GM19035 (cell line): ENCODE results near the gene RAD54L2.
"Not testable (repeated sequence)": the region's sequence is repeated elsewhere in the genome, so short reads cannot be mapped to it uniquely, and the experiment has no call there.

Experiments used
- ATAC-seq: cut with Tn5 transposase; IDR thresholded peaks from one replicate; pipeline ENCODE4 v1.9.1; 2021; ENCODE audit not compliant: unreplicated experiment

Gene RAD54L2, protein sequence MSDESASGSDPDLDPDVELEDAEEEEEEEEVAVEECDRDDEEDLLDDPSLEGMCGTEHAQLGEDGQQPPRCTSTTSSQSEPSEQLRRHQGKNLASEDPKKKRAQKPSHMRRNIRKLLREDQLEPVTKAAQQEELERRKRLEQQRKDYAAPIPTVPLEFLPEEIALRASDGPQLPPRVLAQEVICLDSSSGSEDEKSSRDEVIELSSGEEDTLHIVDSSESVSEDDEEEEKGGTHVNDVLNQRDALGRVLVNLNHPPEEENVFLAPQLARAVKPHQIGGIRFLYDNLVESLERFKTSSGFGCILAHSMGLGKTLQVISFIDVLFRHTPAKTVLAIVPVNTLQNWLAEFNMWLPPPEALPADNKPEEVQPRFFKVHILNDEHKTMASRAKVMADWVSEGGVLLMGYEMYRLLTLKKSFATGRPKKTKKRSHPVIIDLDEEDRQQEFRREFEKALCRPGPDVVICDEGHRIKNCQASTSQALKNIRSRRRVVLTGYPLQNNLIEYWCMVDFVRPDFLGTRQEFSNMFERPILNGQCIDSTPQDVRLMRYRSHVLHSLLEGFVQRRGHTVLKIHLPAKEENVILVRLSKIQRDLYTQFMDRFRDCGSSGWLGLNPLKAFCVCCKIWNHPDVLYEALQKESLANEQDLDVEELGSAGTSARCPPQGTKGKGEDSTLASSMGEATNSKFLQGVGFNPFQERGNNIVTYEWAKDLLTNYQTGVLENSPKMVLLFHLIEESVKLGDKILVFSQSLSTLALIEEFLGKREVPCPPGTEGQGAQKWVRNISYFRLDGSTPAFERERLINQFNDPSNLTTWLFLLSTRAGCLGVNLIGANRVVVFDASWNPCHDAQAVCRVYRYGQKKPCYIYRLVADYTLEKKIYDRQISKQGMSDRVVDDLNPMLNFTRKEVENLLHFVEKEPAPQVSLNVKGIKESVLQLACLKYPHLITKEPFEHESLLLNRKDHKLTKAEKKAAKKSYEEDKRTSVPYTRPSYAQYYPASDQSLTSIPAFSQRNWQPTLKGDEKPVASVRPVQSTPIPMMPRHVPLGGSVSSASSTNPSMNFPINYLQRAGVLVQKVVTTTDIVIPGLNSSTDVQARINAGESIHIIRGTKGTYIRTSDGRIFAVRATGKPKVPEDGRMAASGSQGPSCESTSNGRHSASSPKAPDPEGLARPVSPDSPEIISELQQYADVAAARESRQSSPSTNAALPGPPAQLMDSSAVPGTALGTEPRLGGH (N-terminal part only)

DNA sequence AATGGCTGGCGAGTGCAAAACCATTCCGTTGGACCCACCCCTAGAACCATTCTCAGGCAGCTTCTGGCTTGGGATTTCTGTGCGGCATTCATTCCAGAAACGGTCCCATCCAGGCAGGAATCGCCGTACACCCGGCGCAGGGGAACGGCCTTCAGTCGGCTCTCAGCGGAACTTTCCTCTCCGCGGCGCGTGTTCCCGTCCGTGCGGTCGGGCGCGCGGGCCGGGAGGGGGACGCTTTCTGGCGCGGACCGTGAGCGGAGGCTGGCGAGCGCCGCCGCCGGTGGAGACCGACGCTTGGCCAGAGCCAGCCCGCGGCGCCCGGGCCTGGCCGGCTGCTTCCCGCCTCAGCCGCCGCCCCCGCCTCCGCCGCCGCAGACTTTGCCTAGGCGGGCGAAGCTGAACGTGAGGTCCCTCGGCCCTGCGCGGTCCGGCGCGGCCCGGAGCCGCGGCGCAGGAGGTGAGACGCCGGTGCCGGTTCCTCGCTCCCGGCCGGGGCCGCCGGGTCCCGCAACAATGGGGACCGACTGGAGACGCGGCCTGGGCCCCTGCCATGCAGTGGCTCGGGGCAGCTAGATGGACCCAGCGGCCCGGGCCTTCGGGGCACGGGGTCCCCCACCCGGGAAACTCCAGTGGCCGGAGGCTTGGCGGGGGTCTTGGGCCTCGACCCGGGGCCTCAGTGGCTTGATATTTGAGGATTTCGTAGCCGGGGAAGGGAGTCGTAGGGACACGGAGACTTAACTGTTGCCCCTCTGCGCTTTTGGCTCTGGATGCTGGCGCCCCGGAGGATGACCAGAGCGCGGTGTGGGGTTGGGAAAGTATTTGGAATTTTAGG is at the start of gene RAD54L2:
RAD54L2 (plus strand) TSS at position 261 of the 832 bp plus-strand sequence. CDS start 51,702 bp downstream, outside the sequence.
- peak; percentile 87 for ATAC-seq

DNA sequence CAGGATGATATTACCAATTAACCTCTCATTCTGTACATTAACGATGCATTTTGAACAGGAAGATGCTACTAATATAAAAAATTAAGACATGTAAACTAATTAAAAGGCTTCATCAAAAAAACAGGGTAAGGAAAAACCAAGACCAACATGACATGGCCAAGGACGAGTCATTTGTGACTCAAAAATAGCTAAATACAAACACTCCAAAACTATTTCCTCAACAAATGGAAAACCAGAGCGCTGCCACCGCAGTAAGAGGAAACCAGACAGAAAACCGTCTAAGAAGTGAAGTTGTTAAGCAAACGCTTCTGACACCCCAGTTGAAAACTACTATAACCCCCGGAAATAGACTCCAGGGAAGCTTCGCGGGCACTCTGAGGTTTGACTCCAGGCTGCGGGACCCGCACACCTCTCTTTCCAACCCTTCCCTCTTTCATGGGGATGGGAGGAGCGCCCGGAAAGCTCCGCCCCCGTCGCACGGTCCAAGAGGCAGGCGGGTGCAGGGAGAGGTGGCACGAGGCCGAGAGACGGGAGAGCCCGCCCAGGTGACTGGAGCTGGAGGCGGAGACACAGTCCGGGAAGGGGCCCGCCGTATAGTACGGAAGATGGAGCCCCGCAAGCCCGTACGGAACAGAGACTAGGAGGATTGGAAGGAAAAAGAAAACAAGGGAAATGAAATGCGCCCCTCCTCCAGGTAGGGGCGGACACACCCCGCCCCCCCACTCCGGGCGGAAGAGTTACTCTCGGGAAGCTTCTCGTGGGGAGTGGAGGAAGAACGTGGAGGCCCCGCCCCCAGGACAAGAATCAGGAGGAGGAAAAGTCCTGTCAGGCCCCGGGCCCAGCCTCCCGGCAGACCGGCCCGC is 39.4 kb upstream of the RAD54L2 start:
- peak; percentile 54 for ATAC-seq

- ATAC-seq = no peak
Measured at GRCh38 chr3:51500632-51501131, 37.8 kb upstream of the RAD54L2 start.

DNA sequence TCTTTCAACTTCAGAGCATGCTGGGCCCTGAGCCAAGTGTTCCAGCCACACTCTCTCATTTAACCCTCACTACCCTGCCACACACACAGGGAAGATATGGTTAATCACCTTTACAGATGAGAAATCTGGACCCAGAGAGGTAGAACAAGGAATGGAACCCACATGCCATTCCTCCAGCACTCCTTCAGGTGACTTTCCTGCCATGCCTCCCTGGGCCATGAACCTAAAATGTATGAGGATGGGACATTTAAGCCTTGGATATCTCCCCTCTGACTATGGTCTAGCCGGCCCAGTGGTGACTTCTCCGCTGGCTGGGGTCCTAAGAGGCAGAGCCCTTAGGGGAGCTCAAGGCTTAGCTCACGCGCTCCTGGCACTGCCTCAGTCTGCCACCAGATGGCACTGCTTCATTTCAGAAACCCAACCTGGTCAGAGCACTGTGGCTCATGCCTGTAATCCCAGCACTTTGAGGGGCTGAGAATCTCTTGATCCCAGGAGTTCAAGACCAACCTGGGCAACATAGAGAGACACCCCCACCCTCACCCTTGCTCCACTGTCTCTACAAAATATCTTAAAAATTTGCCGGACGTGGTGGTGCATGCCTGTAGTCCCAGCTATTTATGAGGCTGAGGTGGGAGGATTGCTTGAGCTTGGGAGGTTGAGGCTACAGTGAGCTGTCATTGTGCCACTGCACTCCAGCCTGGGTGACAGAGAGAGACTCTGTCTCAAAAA is 36.5 kb upstream of the RAD54L2 start:
- ATAC-seq = no peak

DNA sequence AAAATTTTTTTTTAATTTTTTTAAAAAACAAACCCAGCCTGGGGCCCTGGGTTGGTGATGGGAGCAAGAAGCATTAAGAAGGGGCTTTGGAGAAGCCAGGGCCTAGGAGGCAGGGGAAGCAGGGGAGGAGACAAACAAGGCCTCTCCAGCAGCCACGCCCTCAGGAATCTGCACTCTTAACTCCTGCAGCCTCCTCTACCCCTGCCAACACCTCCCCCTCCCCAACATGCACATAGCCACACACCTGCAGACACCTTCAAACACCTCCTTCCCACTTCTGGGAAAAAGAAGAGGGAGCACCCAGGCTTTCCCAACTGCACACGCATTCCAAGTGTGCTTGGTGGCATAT is 36.0 kb upstream of the RAD54L2 start:
- ATAC-seq = no peak

DNA sequence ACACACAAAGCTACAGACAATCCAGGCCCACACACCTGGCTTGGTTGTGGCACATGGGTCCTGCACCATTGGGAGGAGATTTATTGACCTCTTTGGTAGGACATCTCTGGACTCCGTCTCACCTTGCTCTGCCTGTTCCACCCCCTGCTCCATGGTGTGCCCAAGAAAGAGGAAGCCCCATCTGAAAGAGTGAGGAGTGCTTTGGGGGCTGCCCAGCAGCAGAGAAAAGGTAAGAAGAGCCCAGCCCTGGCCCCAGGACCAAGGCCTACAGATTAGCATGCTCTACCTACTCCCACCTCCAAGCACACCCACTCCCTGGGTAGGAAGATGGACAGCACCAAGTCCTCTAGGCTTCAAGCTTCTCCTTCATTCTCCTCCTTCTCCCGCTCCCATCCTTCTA is 35.5 kb upstream of the RAD54L2 start:
- ATAC-seq = no peak

- no peak for ATAC-seq
Measured at GRCh38 chr3:51508255-51508654, 30.3 kb upstream of the RAD54L2 start.

- ATAC-seq = no peak
Measured at GRCh38 chr3:51510996-51511395, 27.5 kb upstream of the RAD54L2 start.

- no peak for ATAC-seq
Measured at GRCh38 chr3:51514210-51514609, 24.3 kb upstream of the RAD54L2 start.

DNA sequence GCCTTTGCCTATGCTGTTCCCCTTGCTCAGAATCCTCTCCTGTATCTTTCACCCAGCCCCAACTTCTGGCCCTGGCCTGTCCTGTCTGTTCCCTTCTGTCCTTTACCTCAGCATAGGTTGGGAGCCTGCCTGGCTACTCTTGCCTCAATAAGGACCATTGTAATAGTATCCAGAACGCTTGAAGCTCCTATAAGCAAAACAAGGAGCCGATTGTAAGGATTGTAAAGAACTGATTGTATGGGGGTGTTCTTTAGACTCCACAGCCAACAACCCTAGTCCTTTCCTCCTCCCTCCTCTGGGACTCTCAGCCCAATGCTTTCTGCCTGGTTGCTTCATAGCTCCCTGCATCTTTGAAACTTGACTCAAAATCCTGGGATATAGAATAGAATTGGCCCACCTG is 18.7 kb upstream of the RAD54L2 start:
- no peak for ATAC-seq

GRCh38 chr3:51520906-51521730 is 17.4 kb upstream of the RAD54L2 start:
- peak; percentile 88 for ATAC-seq

- no peak for ATAC-seq
Measured at GRCh38 chr3:51522273-51522962, 16.1 kb upstream of the RAD54L2 start.

DNA sequence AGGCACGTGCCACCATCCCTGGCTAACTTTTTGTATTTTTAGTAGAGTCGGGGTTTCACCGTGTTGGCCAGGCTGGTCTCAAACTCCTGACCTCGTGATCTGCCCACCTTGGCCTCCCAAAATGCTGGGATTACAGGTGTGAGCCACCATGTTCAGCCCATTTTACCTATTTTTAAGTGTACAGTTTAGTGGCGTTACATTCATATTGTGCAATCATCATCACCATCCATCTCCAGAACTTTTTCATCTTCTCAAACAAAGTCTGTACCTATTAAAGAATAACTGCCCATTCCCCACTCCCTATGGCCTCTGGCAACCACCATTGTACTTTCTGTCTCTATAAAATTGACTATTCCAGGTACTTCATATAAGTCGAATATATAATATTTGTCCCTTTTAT is 13.6 kb upstream of the RAD54L2 start:
- ATAC-seq = not testable (repeated sequence)

- ATAC-seq = no peak
Measured at GRCh38 chr3:51530485-51530884, 8.0 kb upstream of the RAD54L2 start.

DNA sequence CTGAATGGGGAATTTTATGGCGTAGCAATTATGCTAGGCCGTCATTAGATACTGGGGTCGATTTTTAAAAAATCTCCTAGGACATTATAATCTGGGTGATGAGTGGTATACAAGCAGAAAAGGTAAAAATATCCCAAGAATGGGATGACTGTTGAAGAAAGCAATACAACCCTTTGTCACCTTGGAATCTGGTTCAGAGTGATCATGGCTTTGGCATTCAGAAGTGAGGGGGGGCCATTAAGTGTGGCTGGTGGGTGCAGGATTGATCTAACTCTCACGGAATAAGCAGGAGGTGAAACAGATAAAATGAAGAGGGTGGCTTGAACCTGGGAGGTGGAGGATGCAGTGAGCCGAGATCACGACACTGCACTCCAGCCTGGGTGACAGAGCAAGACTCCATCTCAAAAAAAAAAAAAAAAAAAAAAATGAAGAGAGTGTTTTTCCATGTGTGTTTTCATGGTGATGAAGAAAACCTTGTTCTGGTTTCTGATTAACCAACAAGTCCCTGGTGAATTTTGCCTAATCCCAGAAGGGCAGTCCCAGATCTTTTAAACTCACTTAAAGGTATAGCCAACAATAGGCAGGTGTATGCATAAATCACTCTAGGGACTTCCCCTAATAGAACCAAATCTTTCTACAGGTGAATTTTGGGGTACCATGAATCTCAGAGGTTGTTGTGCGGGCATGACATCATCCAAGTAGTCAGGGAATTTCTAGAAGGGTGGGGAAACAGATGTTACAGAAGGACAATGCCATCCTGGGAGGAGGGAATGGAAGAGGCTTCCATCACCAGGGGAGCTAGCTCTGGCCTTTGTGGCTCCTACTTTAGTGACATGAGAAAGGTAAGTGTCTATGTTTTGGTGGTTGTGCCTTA is 3.1 kb upstream of the RAD54L2 start:
- ATAC-seq = no peak

GRCh38 chr3:51537631-51538030 is 888 bp upstream of the RAD54L2 start:
- not testable (repeated sequence) for ATAC-seq
